IMR-90 (cell line): ENCODE data around the gene GPC6. TPM values are rescaled to one million over a fixed set of nuclear protein-coding genes. Genes with fewer than 3 reads are reported as not detected.

Experiments
- ATAC-seq: fragments of 200-7000 bp; cut with Tn5 transposase; 2 replicates; pipeline ENCODE4 v1.9.1; 2020; ENCODE audit warnings: low read depth, mild to moderate bottlenecking, moderate library complexity
- BruUV-seq: library from RNA; stranded (reverse); fragments of 400-500 nt; replicated peaks from 2 replicates; lab custom pipeline; 2021; lab: Mats Ljungman, UMichigan
- CTCF ChIA-PET: fragments of 300-600 bp; formaldehyde crosslinking; extraction: SDS; loops from one replicate; lab custom pipeline; 2021; ENCODE audit warnings: antibody characterized with exemption; lab: Yijun Ruan, JAX
- POLR2A ChIA-PET: fragments of 300-600 bp; sonication (Branson Sonifier 250); formaldehyde crosslinking; loops from one replicate; lab custom pipeline; 2022; ENCODE audit warnings: antibody characterized with exemption; ENCODE audit not compliant: unreplicated experiment; lab: Charles Lee
- DNase-seq: peaks from one replicate; pipeline ENCODE4 v3.0.0; 2013
- H2AFZ ChIP-seq: replicated peaks from 2 replicates; pipeline ENCODE3; 2013; ENCODE audit warnings: low read length, mild to moderate bottlenecking; ENCODE audit not compliant: poor library complexity
- H2AK5ac ChIP-seq: 2 replicates; pipeline ENCODE4 v1.6.1; 2013; ENCODE audit warnings: low read depth, low read length, inconsistent platforms
- H2AK9ac ChIP-seq: replicated peaks from 2 replicates; pipeline ENCODE3; 2013; ENCODE audit warnings: mild to moderate bottlenecking, low read depth, low read length, moderate library complexity; ENCODE audit not compliant: poor library complexity
- H2BK120ac ChIP-seq: 2 replicates; pipeline ENCODE4 v1.6.1; 2013; ENCODE audit warnings: low read depth, low read length, inconsistent platforms
- H2BK15ac ChIP-seq: 3 replicates; pipeline ENCODE4 v1.6.1; 2013; ENCODE audit warnings: low read depth, low read length, inconsistent platforms
- H2BK20ac ChIP-seq: 2 replicates; pipeline ENCODE4 v1.6.1; 2013; ENCODE audit warnings: low read depth, mild to moderate bottlenecking, inconsistent platforms, low read length, moderate library complexity
- H2BK5ac ChIP-seq: 2 replicates; pipeline ENCODE4 v1.6.1; 2013; ENCODE audit warnings: mild to moderate bottlenecking, low read depth, low read length, inconsistent platforms; ENCODE audit not compliant: poor library complexity, severe bottlenecking
- H3K14ac ChIP-seq: replicated peaks from 2 replicates; pipeline ENCODE4 v1.6.1; 2013; ENCODE audit warnings: low read depth, low read length, inconsistent platforms
- H3K18ac ChIP-seq: 2 replicates; pipeline ENCODE4 v1.6.1; 2013; ENCODE audit warnings: low read depth, low read length, control low read depth
- H3K23ac ChIP-seq: 2 replicates; pipeline ENCODE4 v1.6.1; 2013; ENCODE audit warnings: low read depth, low read length, inconsistent platforms
- H3K27ac ChIP-seq: 2 replicates; pipeline ENCODE4 v1.5.1; 2013; ENCODE audit warnings: mild to moderate bottlenecking, control low read depth, low read length; ENCODE audit not compliant: insufficient read depth
- H3K27me3 ChIP-seq: 2 replicates; pipeline ENCODE4 v1.6.1; 2013; ENCODE audit warnings: low read length; ENCODE audit not compliant: control insufficient read depth, insufficient read depth
- H3K36me3 ChIP-seq: 2 replicates; pipeline ENCODE4 v1.6.1; 2013; ENCODE audit warnings: low read length, mixed read lengths; ENCODE audit not compliant: control insufficient read depth, insufficient read depth
- H3K4ac ChIP-seq: 2 replicates; pipeline ENCODE4 v1.6.1; 2013; ENCODE audit warnings: low read depth, low read length, inconsistent platforms
- H3K4me1 ChIP-seq: 2 replicates; pipeline ENCODE4 v1.6.1; 2013; ENCODE audit warnings: low read length, mixed read lengths; ENCODE audit not compliant: control insufficient read depth, insufficient read depth
- H3K4me2 ChIP-seq: 2 replicates; pipeline ENCODE4 v1.6.1; 2013; ENCODE audit warnings: low read depth, mild to moderate bottlenecking, control low read depth, low read length, moderate library complexity
- H3K4me3 ChIP-seq: 2 replicates; pipeline ENCODE4 v1.5.1; 2013; ENCODE audit warnings: low read depth, mild to moderate bottlenecking, control low read depth, low read length, moderate library complexity; ENCODE audit not compliant: insufficient read depth
- H3K56ac ChIP-seq: 2 replicates; pipeline ENCODE4 v1.6.1; 2013; ENCODE audit warnings: low read length, inconsistent platforms; ENCODE audit not compliant: insufficient read depth; ENCODE audit errors: extremely low read depth
- H3K79me1 ChIP-seq, 2 experiments: 2 replicates each; pipeline ENCODE4 v1.6.1; 2013; ENCODE audit warnings: low read length in 2 of 2, inconsistent platforms in 1 of 2, low read depth in 1 of 2
- H3K9ac ChIP-seq: 2 replicates; pipeline ENCODE4 v1.6.1; 2013; ENCODE audit warnings: low read depth, low read length, control low read depth
- H3K9me1 ChIP-seq: 2 replicates; pipeline ENCODE4 v1.6.1; 2013; ENCODE audit warnings: low read length, inconsistent platforms; ENCODE audit not compliant: insufficient read depth
- H3K9me3 ChIP-seq: 2 replicates; pipeline ENCODE4 v1.6.1; 2013; ENCODE audit warnings: low read length; ENCODE audit not compliant: control insufficient read depth, insufficient read depth
- H4K20me1 ChIP-seq: 2 replicates; pipeline ENCODE4 v1.6.1; 2013; ENCODE audit warnings: low read length, inconsistent platforms; ENCODE audit not compliant: insufficient read depth
- H4K5ac ChIP-seq: 2 replicates; pipeline ENCODE4 v1.6.1; 2013; ENCODE audit warnings: mild to moderate bottlenecking, low read depth, low read length, control low read depth
- H4K8ac ChIP-seq, 2 experiments: 2 replicates each; pipeline ENCODE4 v1.6.1; 2013; ENCODE audit warnings: low read depth in 2 of 2, low read length in 2 of 2, control low read depth in 1 of 2, inconsistent platforms in 1 of 2
- H4K91ac ChIP-seq: 2 replicates; pipeline ENCODE4 v1.6.1; 2013; ENCODE audit warnings: low read depth, low read length, inconsistent platforms; ENCODE audit not compliant: insufficient read depth
- BHLHE40 ChIP-seq: fragments of 150-350 bp; IDR thresholded peaks from 2 replicates; pipeline ENCODE4 v1.6.1; 2016; ENCODE audit warnings: mild to moderate bottlenecking, low read depth, low read length
- MAZ ChIP-seq: IDR thresholded peaks from 2 replicates; pipeline ENCODE4 v1.6.1; 2012; ENCODE audit warnings: low read depth, mild to moderate bottlenecking, low read length, improper control_type of control experiment, moderate library complexity, borderline replicate concordance
- MXI1 ChIP-seq: IDR thresholded peaks from 2 replicates; pipeline ENCODE4 v1.6.1; 2012; ENCODE audit warnings: low read depth, mild to moderate bottlenecking, low read length, moderate library complexity, borderline replicate concordance
- RAD21 ChIP-seq: IDR thresholded peaks from 2 replicates; pipeline ENCODE4 v1.6.1; 2012; ENCODE audit warnings: low read length, improper control_type of control experiment
- RCOR1 ChIP-seq: IDR thresholded peaks from 2 replicates; pipeline ENCODE4 v1.6.1; 2012; ENCODE audit warnings: mild to moderate bottlenecking, low read length, improper control_type of control experiment; ENCODE audit not compliant: insufficient replicate concordance
- WGBS, 2 experiments: methylation state at CpG; one replicate each; pipeline versions ENCODE4 v1.1.5 to v1.1.7; 2013; ENCODE audit warnings: missing lambda C conversion rate in 2 of 2; ENCODE audit not compliant: insufficient read length in 1 of 2; ENCODE audit errors: extremely low coverage in 2 of 2; 5-methylcytosine and 5-hydroxymethylcytosine counted together
- dilution Hi-C: fragments of 300-500 bp; cut with HindIII; formaldehyde crosslinking; loops from one replicate; pipeline ENCODE4 v1.14.3; 2018; ENCODE audit warnings: low sequenced_read_pairs; ENCODE audit not compliant: unreplicated experiment
- in situ Hi-C: fragments of 300-500 bp; cut with MboI; formaldehyde crosslinking; loops from 3 replicates; pipeline ENCODE4 v1.14.3; 2019; ENCODE audit warnings: low sequenced_read_pairs, inconsistent platforms, mixed read lengths
- intact Hi-C: fragments of 100-400 bp; cut with micrococcal nuclease; formaldehyde crosslinking; loops from 2 replicates; pipeline ENCODE4 v1.10.0; 2022
- polyA plus RNA-seq, 3 experiments: library from polyadenylated mRNA; depleted of rRNA; stranded (reverse); fragments of >200 nt; gene quantifications; 2 replicates each; pipeline ENCODE4 v1.2.3, GENCODE V29; 2012; ENCODE audit warnings: low replicate concordance in 1 of 3
- total RNA-seq: library from RNA; depleted of rRNA; stranded (reverse); fragments of >200 nt; gene quantifications from 2 replicates; pipeline ENCODE4 v1.2.3, GENCODE V29; 2012

The GPC6 gene
- total and polyA plus RNA-seq, 2 of the 4 experiments (the other 2 are of a cell fraction): 14.9 to 39.4 TPM

GRCh38 chr13:93378184-93378583 lies 151.6 kb downstream of the GPC6 start:
- Histone ChIP-seq H3K23ac (no peak overlapping the region), H4K8ac (no peak overlapping the region), H3K56ac (no peak overlapping the region), H3K4ac (no peak overlapping the region), H2AFZ (no peak overlapping the region), H3K27me3 (no peaks in the 10 kb centered on the region), H3K9ac (no peak overlapping the region), H3K14ac (no peak overlapping the region), H2BK120ac (no peak overlapping the region), H4K20me1 (no peaks in the 10 kb centered on the region), H3K9me1 (no peaks in the 10 kb centered on the region), H3K36me3 (no peaks in the 10 kb centered on the region), H3K27ac (no peak overlapping the region), H4K5ac (no peak overlapping the region), H2BK5ac (no peak overlapping the region), H3K18ac (no peak overlapping the region), H2AK5ac (no peak overlapping the region), H2AK9ac (no peak overlapping the region), H3K4me1 (peaks cover 2% of the 10 kb centered on the region; the same call in 1 of the 2 replicates), H3K9me3 (no peaks in the 10 kb centered on the region), H2BK20ac (no peak overlapping the region), H4K91ac (no peak overlapping the region), H2BK15ac (no peak overlapping the region), H3K4me3 (no peak overlapping the region), H3K79me1 (no peaks in the 10 kb centered on the region), H3K4me2 (no peak overlapping the region)
- TF ChIP-seq RCOR1: no peak
- TF ChIP-seq MAZ: no peak
- no peak for TF ChIP-seq MXI1
- no peak for TF ChIP-seq RAD21
- no peak for TF ChIP-seq BHLHE40
- ChIA-PET CTCF (no interaction called here), POLR2A (no interaction called here)
- BruUV-seq: no TSS peak
- in situ Hi-C loops: no loop called here
- intact Hi-C loops: no loop called here
- ATAC-seq (no peak), DNase-seq (no peak)
- dilution Hi-C loops: no loop called here
- 90% methylated on average over 2 of the region's 2 CpGs; no CpG with 5 or more reads in 1 of the 2 experiments for WGBS, 2 experiments
